ENCODE data around the gene RASD1.

The RASD1 gene

GRCh38 chr17:17445296-17445924 is 50.8 kb downstream of the RASD1 start:
- H3K27ac ChIP-seq (ENCODE audit: insufficient read depth, low read depth, low read length, poor library complexity, severe bottlenecking) = no peak overlapping the region
- H3K36me3 ChIP-seq (ENCODE audit: control insufficient read depth, insufficient read depth, low read length) = no peaks in the 10 kb centered on the region
- peaks cover 8% of the 10 kb centered on the region for H3K4me1 ChIP-seq (ENCODE audit: control insufficient read depth, insufficient read depth, low read length)
- WGBS, 2 experiments = 74 to 75% methylated on average over 8 of the region's 8 CpGs
- H3K27me3 ChIP-seq (ENCODE audit: control insufficient read depth, insufficient read depth, low read length, poor library complexity, severe bottlenecking) = no peaks in the 10 kb centered on the region
- no peak overlapping the region for H3K4me3 ChIP-seq (ENCODE audit: insufficient read depth, low read depth, low read length)
- no peaks in the 10 kb centered on the region for H3K9me3 ChIP-seq (ENCODE audit: control insufficient read depth, low read length)
